GM21825 (cell line): ENCODE data around the gene ST6GALNAC1.
A peak's percentile ranks its signal among the peaks of the same experiment; 100 is the strongest.

Experiments used
- ATAC-seq: cut with Tn5 transposase; IDR thresholded peaks from one replicate; pipeline ENCODE4 v1.9.1; 2021; ENCODE audit warnings: mild to moderate bottlenecking, moderate library complexity; ENCODE audit not compliant: unreplicated experiment

Gene ST6GALNAC1

GRCh38 chr17:76677406-76677805 is 33.8 kb upstream of the ST6GALNAC1 start:
- no peak for ATAC-seq

DNA sequence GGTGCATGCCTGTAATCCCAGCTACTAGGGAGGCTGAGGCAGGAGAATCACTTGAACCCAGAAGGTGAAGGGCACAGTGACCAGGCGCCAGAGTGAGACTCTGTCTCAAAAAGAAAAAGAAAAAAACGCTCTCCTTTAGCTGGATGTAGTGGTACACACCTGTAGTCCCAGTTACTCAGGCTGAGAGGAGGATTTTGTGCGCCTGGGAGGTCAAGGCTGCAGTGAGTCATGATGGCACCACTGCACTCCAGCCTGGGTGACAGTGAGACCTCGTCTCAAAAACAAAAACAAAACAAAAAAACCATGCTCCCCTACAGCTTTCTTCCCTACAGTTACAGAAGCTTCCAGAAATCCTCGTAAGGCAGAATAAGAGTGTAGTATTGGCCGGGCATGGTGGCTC is 33.1 kb upstream of the ST6GALNAC1 start:
- ATAC-seq, result no peak

GRCh38 chr17:76675648-76676047 is 32.1 kb upstream of the ST6GALNAC1 start:
- ATAC-seq, result no peak

GRCh38 chr17:76674600-76674999 is 31.0 kb upstream of the ST6GALNAC1 start:
- ATAC-seq, result no peak

DNA sequence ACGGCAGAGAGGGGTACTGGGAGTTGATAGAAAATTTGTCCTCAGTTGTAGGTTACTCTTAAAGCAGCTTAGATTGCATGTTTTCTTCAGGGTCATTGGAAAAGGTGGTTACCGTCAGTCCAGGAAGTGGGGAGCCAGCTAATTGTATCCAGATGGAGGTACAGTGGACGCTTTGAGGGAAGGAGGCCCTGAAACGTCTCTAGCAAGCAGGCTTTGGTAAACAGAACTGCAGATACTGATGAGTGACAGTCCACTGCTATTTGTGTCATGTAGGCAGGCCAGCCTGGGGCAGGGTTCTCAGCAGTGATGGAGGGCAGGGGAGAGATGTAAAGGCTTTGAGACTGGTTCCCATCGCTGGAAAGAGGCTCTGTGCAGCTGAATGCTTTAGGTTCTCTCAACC is 30.2 kb upstream of the ST6GALNAC1 start:
- ATAC-seq, result no peak

DNA sequence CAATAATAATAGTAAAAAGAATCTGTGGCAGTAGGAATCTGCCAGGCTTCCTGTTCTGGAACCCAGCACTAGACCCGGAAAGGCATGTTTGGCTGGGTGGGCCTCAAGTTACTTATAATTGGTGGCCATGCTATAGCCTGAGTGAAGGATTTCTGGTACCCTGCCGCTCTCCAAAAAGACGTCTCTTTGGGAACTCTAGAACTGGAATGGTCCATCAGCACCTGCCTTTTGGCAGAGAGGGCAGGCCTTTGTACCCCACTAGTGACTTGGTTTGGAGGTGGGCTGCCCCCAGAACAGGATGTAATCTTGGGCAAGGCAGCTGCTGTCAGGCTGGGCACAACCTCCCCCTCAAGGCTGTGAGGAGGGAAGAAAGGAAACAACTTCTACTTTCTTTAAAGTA is 29.3 kb upstream of the ST6GALNAC1 start:
- no peak for ATAC-seq

DNA sequence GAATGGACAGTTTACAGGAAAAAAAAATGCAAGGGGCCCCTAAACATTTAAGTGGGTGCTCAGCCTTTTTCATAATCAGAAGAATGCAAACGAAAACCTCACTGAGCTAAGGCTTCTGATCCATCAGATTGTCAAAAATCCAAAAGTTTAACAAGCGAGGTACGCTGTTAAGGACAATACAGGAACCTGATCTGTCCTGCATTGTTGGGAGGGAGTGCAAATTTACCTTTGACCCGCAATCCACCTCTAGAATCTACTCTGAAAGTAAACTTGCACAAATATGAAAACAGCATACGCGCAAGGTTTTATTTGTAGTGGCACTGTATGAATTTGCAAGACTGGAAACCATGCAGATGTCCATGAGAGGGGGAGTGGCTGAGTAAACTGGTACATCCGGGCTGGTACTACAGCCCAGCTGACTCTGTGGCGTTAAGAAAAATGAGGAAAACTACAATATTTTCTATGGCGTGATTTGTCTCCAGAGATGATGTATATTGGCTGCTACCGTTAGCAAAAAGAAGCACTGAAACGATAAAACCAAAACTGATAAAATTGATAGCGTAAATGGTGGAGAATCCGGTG is 28.8 kb upstream of the ST6GALNAC1 start:
- no peak for ATAC-seq

DNA sequence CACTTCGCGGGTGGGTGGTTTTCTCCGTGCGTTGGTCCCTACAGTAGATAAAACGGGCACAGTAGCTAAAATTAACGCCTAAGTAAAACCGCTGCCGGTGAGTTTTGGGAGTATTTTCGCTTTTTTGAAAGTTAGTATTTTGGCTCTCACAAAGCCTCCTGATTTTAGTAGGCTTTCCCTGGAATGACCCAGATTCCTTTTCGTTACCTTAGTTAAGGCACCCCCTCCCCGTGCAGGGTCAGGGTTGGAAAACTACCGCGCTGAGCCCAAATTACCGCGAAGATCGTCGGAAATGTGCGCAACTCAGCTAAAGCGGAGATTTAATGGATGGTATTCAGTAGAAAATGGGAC is 28.3 kb upstream of the ST6GALNAC1 start:
- no peak for ATAC-seq

GRCh38 chr17:76671123-76671911 is 27.8 kb upstream of the ST6GALNAC1 start:
- peak; percentile 95 for ATAC-seq

DNA sequence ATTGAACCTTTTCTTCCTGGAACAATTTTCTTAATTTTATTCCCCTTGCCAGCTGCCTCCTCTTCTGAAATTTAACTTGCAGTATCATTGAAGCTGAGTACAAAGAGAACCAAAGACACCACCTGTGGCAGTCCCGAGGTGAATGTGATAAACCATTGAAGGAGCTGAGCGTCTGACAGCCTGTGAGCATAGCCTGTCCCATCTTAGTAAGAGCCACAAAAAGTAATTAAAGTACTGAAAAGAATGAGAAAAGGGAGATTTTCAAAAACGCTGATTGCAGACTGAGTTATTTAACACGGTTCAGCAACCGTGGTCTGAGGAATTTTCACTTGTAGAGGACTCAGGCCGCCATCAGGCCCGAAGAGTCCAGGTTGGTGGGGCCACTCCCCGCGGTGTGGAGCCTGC is 27.2 kb upstream of the ST6GALNAC1 start:
- ATAC-seq, result no peak

- ATAC-seq, result no peak
These were observed 26.6 kb upstream of the ST6GALNAC1 start for GRCh38 chr17:76670020-76670717.

- no peak for ATAC-seq
These were observed 24.4 kb upstream of the ST6GALNAC1 start for GRCh38 chr17:76667786-76668453.

DNA sequence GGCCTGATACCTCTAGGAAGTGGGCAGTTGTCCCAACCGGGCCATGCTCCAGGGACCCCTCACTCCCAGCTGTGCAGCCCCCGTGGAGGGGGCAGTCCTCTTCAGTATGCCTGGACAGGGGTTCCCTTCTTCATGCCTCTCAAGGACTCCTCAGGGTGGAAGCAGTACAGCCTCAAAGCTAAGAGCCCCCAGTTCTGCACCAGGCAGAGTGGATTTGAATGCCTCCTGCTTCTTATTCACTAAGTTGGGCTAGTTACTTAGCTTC is 23.9 kb upstream of the ST6GALNAC1 start:
- no peak for ATAC-seq

DNA sequence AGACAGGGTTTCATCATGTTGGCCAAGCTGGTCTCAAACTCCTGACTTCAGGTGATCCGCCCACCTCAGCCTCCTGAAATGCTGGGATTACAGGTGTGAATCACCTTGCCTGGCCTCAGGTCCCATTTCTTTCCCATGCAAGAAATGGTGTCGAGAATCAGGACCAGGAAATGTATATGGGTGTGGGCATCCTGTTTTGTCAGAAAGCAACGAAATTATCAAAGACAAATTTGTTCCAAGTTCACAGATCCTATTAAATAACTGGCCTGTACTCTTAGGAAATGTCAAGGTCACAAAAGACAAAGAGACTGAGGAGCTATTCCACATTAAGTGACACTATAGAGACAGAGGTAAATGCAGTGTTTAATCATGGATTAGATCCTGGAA is 17.1 kb upstream of the ST6GALNAC1 start:
- no peak for ATAC-seq

- no peak for ATAC-seq
These were observed 16.5 kb upstream of the ST6GALNAC1 start for GRCh38 chr17:76659928-76660655.

- no peak for ATAC-seq
These were observed 14.7 kb upstream of the ST6GALNAC1 start for GRCh38 chr17:76658242-76658662.

- ATAC-seq, result no peak
These were observed 14.1 kb upstream of the ST6GALNAC1 start for GRCh38 chr17:76657505-76658241.

DNA sequence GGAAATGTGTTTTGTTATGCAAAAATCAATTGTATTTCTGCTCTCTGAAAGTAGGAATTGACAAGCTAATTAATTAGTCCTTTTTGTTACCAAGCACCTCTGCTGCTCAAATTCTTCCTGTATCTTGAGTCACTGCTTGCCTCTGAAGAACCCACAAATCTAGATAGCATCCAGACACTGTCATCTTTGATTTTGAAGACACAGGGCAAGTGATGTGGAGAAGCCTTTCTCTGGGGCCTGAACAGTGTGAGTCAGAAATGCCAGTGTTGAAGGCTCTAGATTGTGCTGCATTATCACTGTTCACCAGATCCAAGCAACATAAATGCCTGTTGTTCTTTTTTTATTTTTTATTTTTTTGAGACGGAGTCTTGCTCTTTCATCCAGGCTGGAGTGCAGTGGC is 10.9 kb upstream of the ST6GALNAC1 start:
- ATAC-seq, result no peak

GRCh38 chr17:76650504-76650903 is 6.9 kb upstream of the ST6GALNAC1 start:
- ATAC-seq, result no peak

DNA sequence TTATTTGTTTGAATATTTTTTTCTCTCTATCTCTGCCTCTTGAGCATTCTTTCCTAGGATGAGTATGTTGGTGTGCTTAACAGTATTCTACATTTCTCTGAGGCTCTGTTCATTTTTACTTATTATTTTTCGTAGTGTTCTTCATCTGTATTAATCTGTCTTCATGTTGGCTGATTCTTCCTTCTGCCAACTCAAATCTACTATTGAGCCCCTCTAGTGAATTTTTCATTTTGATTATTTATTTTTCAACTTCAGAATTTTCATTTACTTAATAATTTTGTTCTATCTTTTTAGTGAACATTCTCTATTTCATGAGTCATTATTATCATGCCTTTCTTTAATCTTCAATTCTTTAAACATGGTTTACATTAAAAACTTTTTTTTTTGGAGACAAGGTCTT is 3.2 kb upstream of the ST6GALNAC1 start:
- no peak for ATAC-seq

DNA sequence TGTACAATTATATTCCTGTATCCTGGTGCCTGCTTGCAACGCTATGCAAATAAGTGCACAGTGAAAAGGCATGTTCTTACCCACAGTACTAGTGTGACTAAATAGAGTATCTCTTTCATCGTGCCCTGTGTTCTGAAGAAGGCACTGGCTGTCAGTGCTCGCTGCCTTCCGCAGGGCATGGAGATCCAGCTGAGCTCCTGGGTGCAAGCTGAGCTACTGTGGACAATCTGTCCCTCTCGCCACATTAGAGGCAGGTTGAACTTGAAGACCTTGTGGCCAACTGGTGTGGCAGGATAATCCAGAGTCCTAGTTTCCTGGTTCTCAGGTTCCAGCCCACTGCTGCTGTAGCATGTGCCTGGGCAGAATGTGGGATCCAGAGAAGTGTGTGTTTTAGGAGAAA is 1.9 kb upstream of the ST6GALNAC1 start:
- no peak for ATAC-seq
